Effector memory CD8-positive, alpha-beta T cell (primary cell): ENCODE measurements around the gene PRRC1.
A peak's percentile ranks its signal among the peaks of the same experiment; 100 is the strongest.
"Not testable (repeated sequence)": the region's sequence is repeated elsewhere in the genome, so short reads cannot be mapped to it uniquely, and the experiment has no call there.

Experiments
- ATAC-seq: fragments of 150-1000 bp; cut with Tn5 transposase; replicated peaks from 2 replicates; pipeline ENCODE4 v1.10.0; 2021; ENCODE audit warnings: mild to moderate bottlenecking, moderate library complexity
- DNase-seq, 3 experiments: peaks; one replicate each; pipeline ENCODE4 v3.0.0; 2021
- H3K27ac Mint-ChIP-seq, 2 donors: one replicate each; pipeline ENCODE4 v1.8.0; 2022; ENCODE audit warnings: mild to moderate bottlenecking in 2 of 2, mixed read lengths in 2 of 2, moderate library complexity in 2 of 2
- H3K27me3 Mint-ChIP-seq, 2 donors: one replicate each; pipeline ENCODE4 v1.8.0; 2022; ENCODE audit warnings: mixed read lengths in 2 of 2
- H3K36me3 Mint-ChIP-seq: one replicate; pipeline ENCODE4 v1.8.0; 2022; ENCODE audit warnings: mild to moderate bottlenecking, moderate library complexity, mixed read lengths; ENCODE audit not compliant: insufficient read depth
- H3K4me1 Mint-ChIP-seq, 2 donors: one replicate each; pipeline ENCODE4 v1.8.0; 2022; ENCODE audit warnings: low read depth in 2 of 2, mixed read lengths in 2 of 2
- H3K4me3 Mint-ChIP-seq, 2 donors: one replicate each; pipeline ENCODE4 v1.8.0; 2022; ENCODE audit warnings: mild to moderate bottlenecking in 2 of 2, mixed read lengths in 2 of 2, moderate library complexity in 2 of 2
- H3K9me3 Mint-ChIP-seq, 2 donors: one replicate each; pipeline ENCODE4 v1.8.0; 2022; ENCODE audit warnings: mixed read lengths in 2 of 2

Gene PRRC1

DNA sequence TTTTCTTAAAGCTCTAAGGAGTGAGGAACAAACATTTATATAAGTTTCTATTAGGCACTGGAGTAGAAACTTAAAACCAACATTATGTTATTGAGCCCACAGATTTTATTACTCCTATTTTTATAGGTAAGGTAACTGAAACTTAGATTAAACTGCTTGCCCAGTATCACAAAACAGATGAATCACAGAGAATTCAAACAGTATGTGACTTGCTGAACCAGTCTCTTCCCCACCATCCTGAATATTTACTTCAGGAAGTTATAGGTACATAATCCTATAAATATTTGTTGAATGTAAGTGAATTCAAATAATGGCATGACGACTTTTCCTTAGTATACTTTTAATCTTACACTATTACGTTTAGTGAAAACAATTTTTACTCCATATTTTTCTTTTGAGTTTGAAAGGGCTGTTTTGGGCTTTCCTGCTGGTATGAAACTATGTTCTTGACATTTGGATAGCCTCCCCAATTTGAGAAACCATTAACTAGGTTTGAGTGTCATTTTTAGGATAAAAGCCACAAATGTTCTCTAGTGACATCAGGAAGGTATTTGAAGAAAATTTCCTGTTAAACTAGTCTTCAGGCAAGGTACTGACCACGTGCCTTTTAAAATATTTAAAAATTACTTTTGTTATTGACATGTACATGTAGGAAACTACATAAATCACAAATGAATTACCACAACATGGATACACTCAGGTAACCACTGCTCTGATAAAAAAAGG is 39.3 kb downstream of the PRRC1 start:
- DNase-seq (no peak), ATAC-seq (no peak)
- no peaks in the 10 kb centered on the region for H3K4me1 Mint-ChIP-seq
- no peak overlapping the region for H3K4me3 Mint-ChIP-seq
- H3K27me3 Mint-ChIP-seq: no peaks in the 10 kb centered on the region
- peaks cover 20% of the 10 kb centered on the region for H3K36me3 Mint-ChIP-seq
- H3K9me3 Mint-ChIP-seq: no peaks in the 10 kb centered on the region
- H3K27ac Mint-ChIP-seq: no peak overlapping the region

DNA sequence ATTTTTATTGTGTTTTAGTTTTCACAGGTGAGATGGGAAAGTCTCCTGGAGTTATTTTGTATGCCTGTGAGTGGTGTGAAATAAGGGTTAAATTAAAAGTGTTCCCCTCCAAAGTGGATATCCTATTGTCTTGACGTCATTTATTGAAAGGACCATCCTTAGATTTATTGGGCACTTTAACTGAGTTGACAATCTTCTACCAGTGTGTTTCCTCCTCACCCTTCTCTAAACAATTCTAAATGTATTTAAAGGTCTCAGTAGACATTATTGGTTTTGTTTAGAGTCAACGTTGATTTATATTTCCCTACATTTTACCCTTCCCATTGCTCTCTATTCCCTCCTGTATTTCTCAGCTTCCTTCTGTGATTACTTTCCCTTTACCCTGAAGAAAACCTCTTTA is 40.8 kb downstream of the PRRC1 start:
- Mint-ChIP-seq H3K36me3 (peaks cover 10% of the 10 kb centered on the region), H3K4me1 (no peaks in the 10 kb centered on the region), H3K27me3 (no peaks in the 10 kb centered on the region), H3K27ac (no peak overlapping the region), H3K9me3 (no peaks in the 10 kb centered on the region), H3K4me3 (no peak overlapping the region)
- DNase-seq (no peak), ATAC-seq (no peak)

DNA sequence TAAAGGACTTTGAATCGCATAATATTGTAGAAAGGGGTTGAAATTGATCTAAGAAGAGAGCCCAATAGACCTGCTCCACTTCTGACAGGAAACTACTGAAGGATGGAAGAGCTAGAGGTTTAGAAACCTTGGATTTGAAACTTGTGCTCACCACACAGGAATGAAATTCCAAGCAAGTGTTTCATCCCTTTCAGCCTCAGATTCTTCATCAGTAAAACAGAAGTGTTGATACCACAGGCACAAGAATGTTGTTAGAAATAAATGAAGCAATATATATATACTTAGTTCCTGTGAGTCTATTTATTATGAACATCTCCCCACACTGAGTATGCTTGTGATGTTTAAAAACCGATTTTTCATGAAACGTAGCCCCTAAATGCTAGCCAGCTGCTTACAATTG is 43.8 kb downstream of the PRRC1 start:
- no peaks in the 10 kb centered on the region for H3K4me1 Mint-ChIP-seq
- ATAC-seq: no peak
- H3K4me3 Mint-ChIP-seq: no peak overlapping the region
- no peak overlapping the region for H3K27ac Mint-ChIP-seq
- DNase-seq: no peak
- H3K36me3 Mint-ChIP-seq: no peaks in the 10 kb centered on the region
- H3K9me3 Mint-ChIP-seq: no peaks in the 10 kb centered on the region
- peaks cover 6 to 10% of the 10 kb centered on the region in 2 donors for H3K27me3 Mint-ChIP-seq

DNA sequence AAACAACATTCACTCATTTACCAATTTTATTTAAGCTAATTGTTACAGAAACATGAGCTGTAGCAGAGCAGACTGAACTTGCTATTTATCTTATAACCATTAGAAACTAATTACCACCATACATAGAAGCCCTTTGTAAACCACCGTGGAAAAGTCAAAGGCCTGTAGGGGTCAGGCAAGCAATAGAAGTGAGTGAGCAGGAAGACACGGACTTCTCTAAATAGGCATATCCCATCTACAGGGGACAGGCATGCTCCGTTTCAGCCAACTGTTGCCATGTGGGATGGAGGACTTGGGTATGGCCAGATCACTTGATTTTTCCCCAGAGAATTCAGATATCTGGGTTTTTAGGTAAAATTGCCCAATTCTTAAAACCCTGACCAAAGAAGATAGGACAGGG is 44.8 kb downstream of the PRRC1 start:
- no peak for DNase-seq
- Mint-ChIP-seq H3K27ac (no peak overlapping the region), H3K9me3 (no peaks in the 10 kb centered on the region), H3K36me3 (no peaks in the 10 kb centered on the region), H3K4me3 (no peak overlapping the region), H3K4me1 (peaks cover 2 to 3% of the 10 kb centered on the region in 2 donors), H3K27me3 (peaks cover 16 to 19% of the 10 kb centered on the region in 2 donors)
- no peak for ATAC-seq

DNA sequence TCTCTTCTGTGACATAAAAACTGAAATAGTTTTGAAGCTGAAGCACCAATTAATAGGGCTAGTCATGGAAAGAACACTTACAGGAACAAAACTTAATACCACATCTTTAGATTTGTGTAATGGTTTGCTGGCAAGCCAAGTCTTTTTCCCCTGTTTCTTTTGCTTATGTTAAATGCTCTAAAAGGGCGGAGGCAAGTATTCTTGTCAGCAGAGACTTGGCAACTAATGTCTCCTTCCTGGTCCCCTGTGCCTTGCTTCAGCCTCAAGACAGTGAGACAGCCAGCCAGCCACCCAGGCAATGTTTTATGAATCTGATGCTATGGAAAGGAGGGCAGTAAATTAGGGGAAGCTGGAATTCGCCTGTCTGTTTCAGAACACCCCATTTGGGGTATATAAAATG is 45.7 kb downstream of the PRRC1 start:
- Mint-ChIP-seq H3K27me3 (peaks cover 25 to 26% of the 10 kb centered on the region in 2 donors), H3K4me1 (peaks cover 6 to 11% of the 10 kb centered on the region in 2 donors), H3K36me3 (no peaks in the 10 kb centered on the region), H3K9me3 (no peaks in the 10 kb centered on the region), H3K27ac (no peak overlapping the region), H3K4me3 (no peak overlapping the region)
- DNase-seq: no peak
- ATAC-seq: no peak

DNA sequence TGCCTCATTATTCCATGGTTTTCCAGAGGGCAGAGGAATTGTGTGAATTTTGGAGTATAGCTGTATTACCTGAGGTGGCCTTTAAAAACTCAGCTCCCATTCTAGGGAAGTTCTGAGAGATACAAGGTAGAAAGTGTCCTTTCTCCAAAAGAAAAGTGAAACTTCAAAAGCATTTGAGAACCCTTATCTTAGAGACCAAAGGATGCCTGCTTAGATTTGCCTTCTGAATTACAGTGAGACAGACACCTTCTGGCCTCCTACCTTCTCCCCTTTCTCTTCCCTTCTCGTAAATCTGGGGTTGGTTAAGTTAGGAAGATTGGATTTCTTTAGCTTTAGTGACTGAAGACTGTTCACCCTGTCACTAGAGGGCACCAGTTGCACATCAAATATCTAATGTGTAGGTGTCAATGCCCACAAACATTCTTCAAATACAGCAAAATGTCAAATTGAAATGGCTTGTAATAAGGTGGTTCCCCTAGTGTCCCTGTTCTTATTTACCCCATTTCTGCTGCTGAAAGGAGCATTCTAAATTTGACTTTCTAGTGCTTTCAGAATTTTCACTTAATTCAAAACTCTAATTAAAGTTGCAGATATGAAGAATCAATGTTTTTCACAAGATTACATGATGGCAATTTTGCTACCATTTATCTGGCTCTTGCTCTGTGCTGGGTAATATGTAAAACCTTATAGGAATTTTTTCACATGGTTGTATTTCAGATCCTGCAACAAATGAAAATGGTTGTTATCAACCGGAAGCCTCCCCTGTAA is 46.7 kb downstream of the PRRC1 start:
- Mint-ChIP-seq H3K4me3 (no peak overlapping the region), H3K4me1 (peaks cover 6 to 17% of the 10 kb centered on the region in 2 donors), H3K27ac (no peak overlapping the region), H3K36me3 (no peaks in the 10 kb centered on the region), H3K27me3 (peaks cover 33 to 36% of the 10 kb centered on the region in 2 donors), H3K9me3 (no peaks in the 10 kb centered on the region)
- ATAC-seq (peak; percentile 82), DNase-seq (peak; percentile 44 to 56 (median 52))

DNA sequence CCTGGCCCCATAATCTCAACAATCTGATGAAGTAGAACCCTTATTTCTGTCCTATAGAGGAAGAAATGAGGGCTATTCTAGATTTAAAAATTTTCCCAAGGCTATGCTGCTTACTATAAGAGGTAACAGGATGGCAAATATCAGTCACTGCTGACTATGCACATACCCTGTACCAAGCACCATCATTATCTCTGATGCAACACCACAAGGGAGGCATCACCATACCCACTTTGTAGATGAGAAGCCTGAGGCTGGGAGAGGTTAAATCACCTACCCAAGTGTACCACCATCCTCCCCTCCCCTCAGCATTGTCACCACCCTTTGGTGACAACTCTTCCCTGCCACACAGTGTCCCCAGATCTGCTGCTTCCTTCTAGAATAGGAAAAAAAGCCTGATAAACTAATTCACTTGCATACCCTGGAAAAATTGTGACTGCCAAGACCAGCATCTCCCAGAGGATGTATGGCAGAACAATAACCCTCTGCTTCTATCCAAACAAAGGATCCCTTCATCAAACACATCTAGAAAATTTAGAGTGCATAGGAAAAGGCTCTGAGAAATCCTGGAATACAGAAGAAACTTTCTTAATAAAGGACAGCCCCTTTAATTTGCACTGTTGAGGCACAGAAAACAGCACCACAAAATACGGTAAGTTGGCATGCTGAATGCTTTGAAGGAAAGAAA is 48.3 kb downstream of the PRRC1 start:
- no peaks in the 10 kb centered on the region for H3K36me3 Mint-ChIP-seq
- DNase-seq: no peak
- H3K4me3 Mint-ChIP-seq: no peak overlapping the region
- H3K27me3 Mint-ChIP-seq: peaks cover 38 to 44% of the 10 kb centered on the region in 2 donors
- no peak for ATAC-seq
- H3K27ac Mint-ChIP-seq: no peak overlapping the region
- no peaks in the 10 kb centered on the region for H3K9me3 Mint-ChIP-seq
- H3K4me1 Mint-ChIP-seq: peaks cover 6 to 17% of the 10 kb centered on the region in 2 donors

DNA sequence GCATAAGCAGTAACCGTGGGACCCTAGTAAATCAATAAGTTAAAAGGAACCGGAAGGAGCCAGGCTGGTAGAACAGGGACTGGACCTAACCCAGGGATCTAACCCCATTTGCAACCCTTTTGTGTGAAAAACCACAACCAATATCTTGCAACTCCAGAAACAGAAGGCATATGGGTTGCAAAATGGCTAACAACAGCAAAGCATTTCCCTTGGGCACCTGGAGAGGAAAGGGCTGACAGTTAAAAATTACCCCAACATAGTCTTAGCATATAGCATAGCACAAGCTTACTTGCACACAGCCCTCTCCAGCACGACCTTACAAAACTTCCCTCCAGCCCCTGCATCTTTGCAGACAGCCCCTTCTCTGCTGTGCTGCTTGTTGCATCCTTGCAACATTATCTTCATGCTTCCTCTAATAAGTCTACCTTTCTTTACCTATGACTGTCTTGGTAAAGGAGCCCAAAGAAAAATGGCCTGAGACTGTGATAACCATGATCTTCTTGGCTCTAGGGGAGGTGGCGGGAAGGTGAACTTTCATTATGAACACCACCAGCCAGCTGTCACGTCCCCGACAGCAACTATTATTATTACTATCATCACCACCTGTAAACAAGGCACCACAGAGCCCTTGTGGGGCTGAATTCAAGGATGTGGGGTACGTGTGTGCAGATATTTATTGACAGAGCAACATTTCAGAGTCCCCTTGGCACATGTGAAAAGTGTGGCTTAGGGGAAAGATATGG is 49.8 kb downstream of the PRRC1 start:
- Mint-ChIP-seq H3K27me3 (peaks cover 44 to 45% of the 10 kb centered on the region in 2 donors), H3K4me1 (peaks cover 6 to 17% of the 10 kb centered on the region in 2 donors)
- no peak for ATAC-seq

DNA sequence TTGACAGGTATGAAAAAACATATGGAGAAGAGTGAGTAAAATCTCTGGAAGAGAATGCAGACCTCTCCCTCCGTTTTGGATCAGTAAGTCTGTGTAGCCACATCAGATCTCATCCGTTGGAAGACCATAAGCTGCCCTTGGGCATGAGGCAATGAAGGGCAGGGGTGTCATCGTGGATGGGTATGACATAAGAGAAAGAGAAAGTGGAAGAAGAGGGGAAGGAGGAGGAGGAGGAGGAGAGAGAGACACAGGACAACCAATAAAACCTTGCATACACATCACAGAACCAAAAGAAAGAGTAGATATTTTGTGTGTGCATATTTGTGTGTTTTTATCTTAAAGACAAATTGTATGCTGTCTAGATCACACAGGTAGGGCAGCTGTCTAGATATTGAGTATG is 50.7 kb downstream of the PRRC1 start:
- DNase-seq: no peak
- ATAC-seq: no peak
- peaks cover 47 to 48% of the 10 kb centered on the region in 2 donors for H3K27me3 Mint-ChIP-seq
- no peaks in the 10 kb centered on the region for H3K36me3 Mint-ChIP-seq
- no peak overlapping the region for H3K27ac Mint-ChIP-seq
- peaks cover 6 to 17% of the 10 kb centered on the region in 2 donors for H3K4me1 Mint-ChIP-seq
- no peaks in the 10 kb centered on the region for H3K9me3 Mint-ChIP-seq
- H3K4me3 Mint-ChIP-seq: peak overlapping the region in 1 of 2 donors; percentile 64

More for the DNA sequence above, 49.8 kb downstream of the PRRC1 start:
- peak overlapping the region in 1 of 2 donors; percentile 47 for H3K27ac Mint-ChIP-seq
- H3K4me3 Mint-ChIP-seq: peak overlapping the region; percentile 1 to 18
- no peak for DNase-seq
- H3K9me3 Mint-ChIP-seq: no peaks in the 10 kb centered on the region
- no peaks in the 10 kb centered on the region for H3K36me3 Mint-ChIP-seq

DNA sequence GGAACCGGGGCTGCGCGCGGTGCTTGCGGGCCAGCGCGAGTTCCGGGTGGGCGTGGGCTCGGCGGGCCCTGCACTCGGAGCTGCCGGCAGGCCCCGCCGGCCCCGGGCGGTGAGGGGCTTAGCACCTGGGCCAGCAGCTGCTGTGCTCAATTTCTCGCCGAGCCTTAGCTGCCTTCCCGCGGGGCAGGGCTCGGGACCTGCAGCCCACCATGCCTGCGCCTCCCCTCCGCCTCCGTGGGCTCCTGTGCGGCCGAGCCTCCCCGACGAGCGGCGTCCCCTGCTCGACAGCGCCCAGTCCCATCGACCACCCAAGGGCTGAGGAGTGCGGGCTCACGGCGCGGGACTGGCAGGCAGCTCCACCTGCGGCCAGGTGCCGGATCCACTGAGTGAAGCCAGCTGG is 52.0 kb downstream of the PRRC1 start:
- H3K27ac Mint-ChIP-seq, DNase-seq, H3K36me3 Mint-ChIP-seq, ATAC-seq, H3K9me3 Mint-ChIP-seq: not testable (repeated sequence)
- peaks cover 6 to 17% of the 10 kb centered on the region in 2 donors for H3K4me1 Mint-ChIP-seq
- H3K4me3 Mint-ChIP-seq: peak overlapping the region; percentile 51 to 64
- peaks cover 52 to 55% of the 10 kb centered on the region in 2 donors for H3K27me3 Mint-ChIP-seq

DNA sequence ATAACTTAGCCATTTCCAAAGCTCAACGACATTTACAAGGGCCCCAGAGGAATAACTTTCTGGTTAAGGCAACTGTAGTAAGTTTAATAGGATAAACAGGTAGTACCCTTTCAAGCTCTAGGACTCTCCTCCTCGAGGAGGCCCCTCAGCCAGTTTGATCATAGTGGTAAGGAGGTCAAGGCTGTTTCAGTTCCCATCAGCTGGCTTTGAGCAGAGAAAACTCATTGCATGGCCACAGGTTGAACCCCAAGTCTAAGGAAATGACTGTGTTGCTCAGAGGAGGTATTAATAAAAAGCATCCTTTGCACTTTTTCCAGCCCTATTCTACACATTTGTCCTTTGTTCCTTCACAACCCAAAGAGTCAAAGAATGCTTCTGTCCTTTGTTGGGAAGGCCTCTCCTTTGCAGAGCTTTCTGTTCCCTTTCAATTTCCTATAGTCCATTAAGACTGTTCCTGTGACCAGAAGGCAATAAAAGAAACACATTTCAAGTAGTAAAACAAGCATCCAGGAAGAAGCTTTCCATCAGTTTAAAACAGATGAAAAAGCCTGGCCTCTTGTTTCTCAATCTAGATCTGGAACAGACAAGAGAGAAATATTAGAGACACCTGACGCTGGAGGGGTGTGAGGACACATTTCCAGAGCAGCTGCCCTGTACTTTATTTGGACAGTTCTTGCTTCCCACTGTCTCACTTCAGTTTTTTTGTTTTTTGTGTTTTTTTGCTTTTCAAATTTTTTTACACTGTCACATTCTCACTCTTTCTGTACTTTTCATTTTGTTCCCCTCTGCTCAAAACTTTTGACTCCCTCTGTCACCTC is 54.1 kb downstream of the PRRC1 start:
- H3K36me3 Mint-ChIP-seq: no peaks in the 10 kb centered on the region
- peaks cover 0 to 2% of the 10 kb centered on the region in 2 donors for H3K9me3 Mint-ChIP-seq
- peaks cover 46 to 49% of the 10 kb centered on the region in 2 donors for H3K27me3 Mint-ChIP-seq
- H3K4me1 Mint-ChIP-seq: peaks cover 6 to 17% of the 10 kb centered on the region in 2 donors
- DNase-seq (no peak), ATAC-seq (no peak)
- no peak overlapping the region for H3K27ac Mint-ChIP-seq
- H3K4me3 Mint-ChIP-seq: no peak overlapping the region

DNA sequence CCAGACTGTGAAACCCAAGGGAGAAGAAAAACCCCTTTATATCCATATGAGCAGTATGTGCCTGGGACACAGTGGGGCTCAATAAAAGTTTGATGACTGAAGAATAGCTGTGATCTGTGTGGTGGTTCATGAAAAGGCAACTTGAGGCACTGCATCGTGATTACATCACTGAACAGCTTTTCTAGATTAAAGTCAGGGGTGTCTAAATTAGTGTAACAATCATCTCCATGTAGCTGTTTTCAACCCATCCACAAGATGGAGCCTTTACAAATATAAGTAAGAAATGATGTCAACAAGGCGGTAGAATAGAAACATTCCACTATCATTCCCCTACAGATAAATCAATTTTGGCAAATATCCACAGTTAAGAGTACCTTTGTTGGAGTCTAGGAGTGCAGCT is 55.5 kb downstream of the PRRC1 start:
- Mint-ChIP-seq H3K36me3 (no peaks in the 10 kb centered on the region), H3K4me1 (peaks cover 2 to 7% of the 10 kb centered on the region in 2 donors), H3K27me3 (peaks cover 32 to 37% of the 10 kb centered on the region in 2 donors), H3K27ac (no peak overlapping the region), H3K9me3 (peaks cover 0 to 2% of the 10 kb centered on the region in 2 donors), H3K4me3 (no peak overlapping the region)
- no peak for ATAC-seq
- DNase-seq: no peak
